Measurements from ENCODE around the gene CNTROB. TPM values are rescaled to one million over a fixed set of nuclear protein-coding genes. Genes with fewer than 3 reads are reported as not detected.
A peak's percentile ranks its signal among the peaks of the same experiment; 100 is the strongest.

CNTROB gene
- total RNA-seq, 1 experiment from 2014 or later: 39.7 TPM

DNA sequence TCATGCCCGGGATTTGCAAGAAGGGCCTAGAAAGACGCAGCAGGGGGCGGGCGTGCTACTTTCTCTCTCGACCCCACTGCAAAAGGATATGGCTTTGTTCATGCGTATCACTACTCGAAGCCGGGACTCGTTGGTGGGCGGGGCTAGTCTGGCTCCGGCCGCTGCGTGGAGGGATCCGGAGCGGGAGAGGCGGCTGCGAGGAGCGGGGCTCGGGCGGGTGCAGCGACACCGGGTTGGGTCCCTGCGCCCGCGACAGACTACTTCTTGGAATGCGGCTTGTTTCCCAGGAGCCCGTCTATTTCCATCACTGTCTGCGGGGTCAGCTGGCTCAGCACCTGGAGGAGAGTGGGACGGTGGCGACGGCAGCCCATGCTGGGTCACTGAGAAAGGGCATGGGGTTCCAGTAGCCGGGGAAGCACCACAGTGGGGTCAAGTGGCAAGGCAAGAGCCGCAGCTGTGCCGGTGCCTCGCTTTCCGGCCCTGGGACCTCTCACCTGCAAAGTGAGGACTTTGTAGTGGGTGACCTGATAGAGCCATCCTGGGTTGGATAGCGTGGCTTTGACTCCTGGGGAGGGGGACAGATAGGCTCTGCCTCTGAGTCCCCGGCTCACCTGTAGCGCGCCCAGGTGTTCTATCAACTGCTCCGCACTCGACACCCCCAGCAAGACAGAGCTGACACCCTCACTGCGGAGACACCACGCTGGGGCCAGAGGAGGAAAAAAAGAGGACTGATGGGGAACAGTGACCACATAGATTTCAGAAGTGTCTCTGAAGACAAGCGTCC is 9.0 kb upstream of the CNTROB start (continued):
- TF ChIP-seq, protein P1, sequence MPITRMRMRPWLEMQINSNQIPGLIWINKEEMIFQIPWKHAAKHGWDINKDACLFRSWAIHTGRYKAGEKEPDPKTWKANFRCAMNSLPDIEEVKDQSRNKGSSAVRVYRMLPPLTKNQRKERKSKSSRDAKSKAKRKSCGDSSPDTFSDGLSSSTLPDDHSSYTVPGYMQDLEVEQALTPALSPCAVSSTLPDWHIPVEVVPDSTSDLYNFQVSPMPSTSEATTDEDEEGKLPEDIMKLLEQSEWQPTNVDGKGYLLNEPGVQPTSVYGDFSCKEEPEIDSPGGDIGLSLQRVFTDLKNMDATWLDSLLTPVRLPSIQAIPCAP (CRISPR knock-in tag; IDR thresholded peaks at IDR 0.05): no peak; the same call in none of the 2 replicates
- TF ChIP-seq MAX (CRISPR knock-in tag; IDR thresholded peaks at IDR 0.05): 0 out of 2 replicates have a peak, but pooled peaks have one; percentile 49

GRCh38 chr17:7927596-7927995 is 4.4 kb upstream of the CNTROB start:
- POLR2A ChIA-PET: no interaction called here
- TF ChIP-seq ZBTB21 (CRISPR knock-in tag; IDR thresholded peaks at IDR 0.05; ENCODE audit: borderline replicate concordance) (no peak), NFATC4 (CRISPR knock-in tag; IDR thresholded peaks at IDR 0.05) (no peak), ZNF138 (CRISPR knock-in tag; conservative IDR thresholded peaks at IDR 0.05) (no peak), ZNF263 (CRISPR knock-in tag; IDR thresholded peaks at IDR 0.05; ENCODE audit: low read depth) (no peak), ATF1 (CRISPR knock-in tag; IDR thresholded peaks at IDR 0.05) (no peak), FOXJ3 (CRISPR knock-in tag; IDR thresholded peaks at IDR 0.05; ENCODE audit: borderline replicate concordance) (no peak), TEAD4 (CRISPR knock-in tag; IDR thresholded peaks at IDR 0.05) (no peak), CTCF (IDR thresholded peaks at IDR 0.05) (no peak), RORB (CRISPR knock-in tag; IDR thresholded peaks at IDR 0.05) (no peak), OVOL2 (CRISPR knock-in tag; IDR thresholded peaks at IDR 0.05; ENCODE audit: borderline replicate concordance) (no peak), ZNF317 (CRISPR knock-in tag; IDR thresholded peaks at IDR 0.05; ENCODE audit: borderline replicate concordance, low read depth) (no peak), JAZF1 (CRISPR knock-in tag; IDR thresholded peaks at IDR 0.05) (no peak)
- TF ChIP-seq, protein P2, sequence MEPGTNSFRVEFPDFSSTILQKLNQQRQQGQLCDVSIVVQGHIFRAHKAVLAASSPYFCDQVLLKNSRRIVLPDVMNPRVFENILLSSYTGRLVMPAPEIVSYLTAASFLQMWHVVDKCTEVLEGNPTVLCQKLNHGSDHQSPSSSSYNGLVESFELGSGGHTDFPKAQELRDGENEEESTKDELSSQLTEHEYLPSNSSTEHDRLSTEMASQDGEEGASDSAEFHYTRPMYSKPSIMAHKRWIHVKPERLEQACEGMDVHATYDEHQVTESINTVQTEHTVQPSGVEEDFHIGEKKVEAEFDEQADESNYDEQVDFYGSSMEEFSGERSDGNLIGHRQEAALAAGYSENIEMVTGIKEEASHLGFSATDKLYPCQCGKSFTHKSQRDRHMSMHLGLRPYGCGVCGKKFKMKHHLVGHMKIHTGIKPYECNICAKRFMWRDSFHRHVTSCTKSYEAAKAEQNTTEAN (CRISPR knock-in tag; IDR thresholded peaks at IDR 0.05): no peak
- TF ChIP-seq, protein P3, sequence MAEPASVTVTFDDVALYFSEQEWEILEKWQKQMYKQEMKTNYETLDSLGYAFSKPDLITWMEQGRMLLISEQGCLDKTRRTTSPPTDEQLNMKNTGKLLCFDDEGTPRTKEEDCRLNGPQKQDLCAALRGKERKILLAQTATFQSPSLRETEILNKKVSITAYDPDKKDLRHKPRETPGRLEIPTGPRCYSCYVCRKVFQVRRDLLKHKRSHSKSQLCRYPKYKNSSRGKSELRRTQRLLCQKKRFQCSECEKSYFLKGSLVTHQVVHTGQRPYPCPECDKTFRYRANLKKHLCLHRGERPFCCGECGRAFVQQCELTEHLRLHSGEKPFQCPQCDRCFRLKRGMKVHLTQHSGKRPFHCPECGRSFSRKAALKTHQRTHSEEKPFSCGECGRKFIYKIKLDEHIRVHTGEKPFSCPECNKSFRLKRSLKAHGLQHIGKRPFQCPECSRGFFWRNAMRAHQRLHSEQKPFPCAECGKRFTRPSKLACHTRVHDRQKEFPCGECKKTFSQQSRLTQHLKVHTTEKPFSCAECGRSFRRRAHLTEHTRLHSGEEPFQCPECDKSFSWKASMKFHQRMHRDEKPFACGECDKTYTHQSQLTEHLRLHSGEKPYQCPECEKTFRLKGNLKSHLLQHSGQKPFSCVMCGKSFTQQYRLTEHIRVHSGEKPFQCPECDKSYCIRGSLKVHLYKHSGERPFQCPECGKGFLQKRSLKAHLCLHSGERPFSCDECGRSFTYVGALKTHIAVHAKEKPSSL (CRISPR knock-in tag; conservative IDR thresholded peaks at IDR 0.05): no peak
- no peaks in the 10 kb centered on the region for H3K36me3 Mint-ChIP-seq
- no peak overlapping the region; the same call in 1 of the 2 replicates for H3K4me3 Mint-ChIP-seq
- no peaks in the 10 kb centered on the region for H3K9me3 Mint-ChIP-seq
- H3K27me3 Mint-ChIP-seq (ENCODE audit: low read depth): peaks cover 72% of the 10 kb centered on the region
- ATAC-seq (no peak), DNase-seq (ENCODE audit: low spot score) (no peak)
- H3K27ac Mint-ChIP-seq: no peak overlapping the region
- H3K4me1 Mint-ChIP-seq: peaks cover 20% of the 10 kb centered on the region
- CTCF ChIA-PET: interaction anchor here (1.7 to 2.0 kb wide), 3 partner anchors 61 to 114 kb away, joined by 5 to 6 read pairs (median 5); no protein-coding TSS in a partner anchor
